ENCODE data around the gene SOHLH2.

DNA sequence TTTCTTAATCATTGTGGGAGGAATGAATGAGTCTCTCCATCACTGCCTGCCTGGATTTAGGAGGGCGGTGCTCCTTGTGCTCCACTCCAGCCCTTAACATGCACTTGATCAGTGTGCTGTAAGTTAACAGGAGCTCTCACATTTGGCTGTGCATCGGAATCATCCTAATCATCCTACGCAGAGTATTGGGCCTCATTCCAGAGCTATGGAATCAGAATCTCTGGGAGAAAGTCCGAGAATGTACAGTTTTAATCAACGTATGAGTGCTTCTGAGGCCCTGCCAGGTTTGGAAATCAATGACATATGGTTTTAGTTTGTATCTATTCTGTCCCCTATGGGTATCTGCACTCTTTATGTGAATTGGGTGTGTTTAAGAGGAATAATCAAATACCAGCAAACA is 48.3 kb downstream of the SOHLH2 start:
- TF ChIP-seq, protein P1, sequence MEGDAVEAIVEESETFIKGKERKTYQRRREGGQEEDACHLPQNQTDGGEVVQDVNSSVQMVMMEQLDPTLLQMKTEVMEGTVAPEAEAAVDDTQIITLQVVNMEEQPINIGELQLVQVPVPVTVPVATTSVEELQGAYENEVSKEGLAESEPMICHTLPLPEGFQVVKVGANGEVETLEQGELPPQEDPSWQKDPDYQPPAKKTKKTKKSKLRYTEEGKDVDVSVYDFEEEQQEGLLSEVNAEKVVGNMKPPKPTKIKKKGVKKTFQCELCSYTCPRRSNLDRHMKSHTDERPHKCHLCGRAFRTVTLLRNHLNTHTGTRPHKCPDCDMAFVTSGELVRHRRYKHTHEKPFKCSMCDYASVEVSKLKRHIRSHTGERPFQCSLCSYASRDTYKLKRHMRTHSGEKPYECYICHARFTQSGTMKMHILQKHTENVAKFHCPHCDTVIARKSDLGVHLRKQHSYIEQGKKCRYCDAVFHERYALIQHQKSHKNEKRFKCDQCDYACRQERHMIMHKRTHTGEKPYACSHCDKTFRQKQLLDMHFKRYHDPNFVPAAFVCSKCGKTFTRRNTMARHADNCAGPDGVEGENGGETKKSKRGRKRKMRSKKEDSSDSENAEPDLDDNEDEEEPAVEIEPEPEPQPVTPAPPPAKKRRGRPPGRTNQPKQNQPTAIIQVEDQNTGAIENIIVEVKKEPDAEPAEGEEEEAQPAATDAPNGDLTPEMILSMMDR (conservative IDR thresholded peaks at IDR 0.05; ENCODE audit: low read length), result no peak
- TF ChIP-seq EZH2phosphoT487 (IDR thresholded peaks at IDR 0.05; ENCODE audit: borderline replicate concordance, low read depth, low read length), result no peak
